Gastroesophageal sphincter (tissue), 3 donors: ENCODE results near the gene ALOX12.

Experiments used
- CTCF ChIP-seq, 4 experiments: fragments of 200-600 bp in 2 of 4; fragments of 450-650 bp in 2 of 4; sonication (generic) in 1 of 4; IDR thresholded peaks; one replicate each; pipeline ENCODE4 v1.5.1; 2017 to 2019; ENCODE audit warnings: antibody characterized with exemption in 4 of 4, mild to moderate bottlenecking in 2 of 4, moderate library complexity in 2 of 4
- POLR2A ChIP-seq, 2 donors: fragments of 450-650 bp; IDR thresholded peaks; one replicate each; pipeline ENCODE4 v1.6.1; 2017; ENCODE audit warnings: antibody characterized with exemption in 2 of 2, mild to moderate bottlenecking in 2 of 2, moderate library complexity in 1 of 2
- POLR2AphosphoS5 ChIP-seq: sonication (generic); formaldehyde crosslinking; IDR thresholded peaks from one replicate; pipeline ENCODE4 v1.6.1; 2017; ENCODE audit warnings: antibody characterized with exemption

GRCh38 chr17:6998855-6999508, 3.1 kb downstream of the ALOX12 start:
- no peak for TF ChIP-seq CTCF (IDR thresholded peaks at IDR 0.05)
- no peak for TF ChIP-seq POLR2A (IDR thresholded peaks at IDR 0.05)
- no peak for TF ChIP-seq POLR2AphosphoS5
